GM23248 (cell line): ENCODE results near the gene APOE. TPM values are rescaled to one million over a fixed set of nuclear protein-coding genes. Genes with fewer than 3 reads are reported as not detected.

Source experiments
- DNase-seq: peaks from one replicate; pipeline ENCODE4 v3.0.0-alpha.2; 2015
- H2AFZ ChIP-seq: fragments of 200-600 bp; sonication (generic); 2 replicates; pipeline ENCODE4 v1.6.1; 2016; ENCODE audit warnings: antibody characterized with exemption
- H3F3A ChIP-seq: fragments of 200-600 bp; sonication (generic); 2 replicates; pipeline ENCODE4 v1.6.1; 2016; ENCODE audit warnings: mild to moderate bottlenecking, antibody characterized with exemption, mixed run types; ENCODE audit not compliant: insufficient read depth
- H3K27ac ChIP-seq: fragments of 200-600 bp; sonication (generic); 2 replicates; pipeline ENCODE4 v1.5.1; 2016; ENCODE audit warnings: mild to moderate bottlenecking
- H3K27me3 ChIP-seq: fragments of 200-600 bp; sonication (generic); replicated peaks from 2 replicates; pipeline ENCODE4 v1.6.1; 2016; ENCODE audit warnings: mild to moderate bottlenecking; ENCODE audit not compliant: insufficient read depth
- H3K36me3 ChIP-seq: fragments of 200-600 bp; sonication (generic); 2 replicates; pipeline ENCODE4 v1.6.1; 2016; ENCODE audit warnings: low read depth, mild to moderate bottlenecking
- H3K4me1 ChIP-seq: fragments of 200-600 bp; sonication (generic); 2 replicates; pipeline ENCODE4 v1.6.1; 2016; ENCODE audit warnings: mild to moderate bottlenecking; ENCODE audit not compliant: insufficient read depth
- H3K4me2 ChIP-seq: fragments of 200-600 bp; sonication (generic); one replicate; pipeline ENCODE4 v1.6.1; 2016; ENCODE audit warnings: mild to moderate bottlenecking; ENCODE audit not compliant: unreplicated experiment
- H3K4me3 ChIP-seq: fragments of 200-600 bp; sonication (generic); 2 replicates; pipeline ENCODE4 v1.5.1; 2016; ENCODE audit warnings: mild to moderate bottlenecking
- H3K79me2 ChIP-seq: fragments of 200-600 bp; sonication (generic); 2 replicates; pipeline ENCODE4 v1.6.1; 2016; ENCODE audit warnings: mild to moderate bottlenecking; ENCODE audit not compliant: insufficient read depth
- H3K9ac ChIP-seq: fragments of 200-600 bp; sonication (generic); 2 replicates; pipeline ENCODE4 v1.6.1; 2016; ENCODE audit warnings: mild to moderate bottlenecking
- H3K9me2 ChIP-seq: fragments of 200-600 bp; sonication (generic); 2 replicates; pipeline ENCODE4 v1.6.1; 2016; ENCODE audit warnings: mixed run types, mild to moderate bottlenecking, moderate library complexity; ENCODE audit not compliant: insufficient read depth
- H3K9me3 ChIP-seq: fragments of 200-600 bp; sonication (generic); one replicate; pipeline ENCODE4 v1.6.1; 2017; ENCODE audit warnings: low read depth
- H4K20me1 ChIP-seq: fragments of 200-600 bp; sonication (generic); 2 replicates; pipeline ENCODE4 v1.6.0; 2016; ENCODE audit not compliant: insufficient read depth
- EZH2 ChIP-seq: fragments of 200-600 bp; sonication (generic); IDR thresholded peaks from 2 replicates; pipeline ENCODE4 v1.6.1; 2018; ENCODE audit warnings: antibody characterized with exemption, mild to moderate bottlenecking; ENCODE audit not compliant: insufficient read depth, poor library complexity, severe bottlenecking
- EZH2phosphoT487 ChIP-seq: fragments of 200-600 bp; sonication (generic); IDR thresholded peaks from 2 replicates; pipeline ENCODE4 v1.6.1; 2018; ENCODE audit warnings: antibody characterized with exemption, moderate library complexity, mild to moderate bottlenecking, low read depth; ENCODE audit not compliant: insufficient read depth
- WGBS, 2 experiments: methylation state at CpG; one replicate each; pipeline ENCODE4 v1.1.6; 2015 to 2017; ENCODE audit warnings: low lambda C conversion rate in 2 of 2, low coverage in 1 of 2; ENCODE audit errors: missing lambda C conversion rate in 2 of 2; 5-methylcytosine and 5-hydroxymethylcytosine counted together
- in situ Hi-C: fragments of 300-500 bp; cut with MboI; formaldehyde crosslinking; loops from 2 replicates; pipeline ENCODE4 v1.15.0; 2020
- polyA plus RNA-seq: library from polyadenylated mRNA; unstranded; fragments of >200 nt; fragmentation: Nextera tagmentation; extraction: Ambion mirVana; gene quantifications from 2 replicates; pipeline ENCODE4 v1.2.1, GENCODE V29; 2016
- total RNA-seq: library from RNA; depleted of rRNA; stranded (reverse); fragments of >200 nt; shearing (Covaris generic); gene quantifications from 2 replicates; pipeline ENCODE4 v1.2.3, GENCODE V29; 2014; rRNA removed

Gene APOE
- total and polyA plus RNA-seq, 2 experiments from 2014 or later = 0.60 to 0.76 TPM

- Histone ChIP-seq H3K9me3 (no peaks in the 10 kb centered on the region), H2AFZ (peak overlapping the region; percentile 96), H4K20me1 (no peaks in the 10 kb centered on the region; the same call in 1 of the 2 replicates), H3F3A (peaks cover 13% of the 10 kb centered on the region), H3K9me2 (no peaks in the 10 kb centered on the region), H3K79me2 (peaks cover 67% of the 10 kb centered on the region), H3K4me1 (peaks cover 18% of the 10 kb centered on the region), H3K36me3 (no peaks in the 10 kb centered on the region), H3K27ac (peak overlapping the region; percentile 83), H3K4me3 (peak overlapping the region; percentile 93), H3K9ac (peak overlapping the region; percentile 95), H3K27me3 (no peaks in the 10 kb centered on the region), H3K4me2 (peak overlapping the region; percentile 93)
- DNase-seq = peak; percentile 40
- no peak for TF ChIP-seq EZH2phosphoT487
- no peak for TF ChIP-seq EZH2
- WGBS, 2 experiments = 3% methylated on average over 35 to 37 of the region's 40 CpGs
- in situ Hi-C loops = no loop called here
Observed at GRCh38 chr19:44955505-44956439, 50.2 kb downstream of the APOE start.

- peak overlapping the region; percentile 95 for H3K9ac ChIP-seq
- no peaks in the 10 kb centered on the region; the same call in 1 of the 2 replicates for H4K20me1 ChIP-seq
- peak overlapping the region; percentile 93 for H3K4me2 ChIP-seq
- H3K27ac ChIP-seq = 0 out of 2 replicates have a peak overlapping the region, but pooled peaks have one; percentile 83
- TF ChIP-seq EZH2 = no peak
- TF ChIP-seq EZH2phosphoT487 = no peak
- H3K4me1 ChIP-seq = peaks cover 18% of the 10 kb centered on the region
- 62 to 70% methylated on average over 7 of the region's 7 CpGs for WGBS, 2 experiments
- peaks cover 13% of the 10 kb centered on the region for H3F3A ChIP-seq
- no peaks in the 10 kb centered on the region for H3K9me3 ChIP-seq
- no peaks in the 10 kb centered on the region for H3K9me2 ChIP-seq
- DNase-seq = peak; percentile 45
- in situ Hi-C loops = no loop called here
- H3K36me3 ChIP-seq = 0 out of 2 replicates have a peak, but pooled peaks cover 3% of the 10 kb centered on the region
- H3K27me3 ChIP-seq = no peaks in the 10 kb centered on the region
- H3K79me2 ChIP-seq = peaks cover 85% of the 10 kb centered on the region
- no peak overlapping the region for H2AFZ ChIP-seq
- H3K4me3 ChIP-seq = no peak overlapping the region
Observed at GRCh38 chr19:44957526-44957925, 51.9 kb downstream of the APOE start.

DNA sequence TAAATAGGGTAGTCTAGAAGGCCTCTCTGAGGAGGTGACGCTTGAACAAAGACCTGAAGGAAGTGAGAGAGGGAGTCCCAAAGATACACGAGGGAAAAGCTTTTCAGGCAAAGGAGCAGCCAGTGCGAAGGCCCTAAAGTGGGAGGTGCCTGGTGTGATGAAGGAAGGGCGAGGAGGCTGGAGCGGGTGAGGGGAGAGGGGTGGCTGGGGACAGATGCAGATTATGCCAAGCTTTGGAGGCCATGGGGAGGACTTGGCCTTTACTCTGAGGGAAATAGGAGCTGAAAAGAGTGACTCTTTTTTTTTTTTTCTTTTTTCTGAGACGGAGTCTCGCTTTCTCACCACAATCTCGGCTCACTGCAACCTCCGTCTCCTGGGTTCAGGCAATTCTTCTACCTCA lies 52.5 kb downstream of the APOE start:
- Histone ChIP-seq H3F3A (peaks cover 13% of the 10 kb centered on the region), H2AFZ (no peak overlapping the region), H3K27ac (no peak overlapping the region), H3K9me3 (no peaks in the 10 kb centered on the region), H4K20me1 (no peaks in the 10 kb centered on the region; the same call in 1 of the 2 replicates), H3K36me3 (0 out of 2 replicates have a peak, but pooled peaks cover 3% of the 10 kb centered on the region), H3K4me3 (no peak overlapping the region), H3K4me2 (no peak overlapping the region), H3K9ac (peak overlapping the region; percentile 95), H3K9me2 (no peaks in the 10 kb centered on the region), H3K79me2 (peaks cover 91% of the 10 kb centered on the region), H3K27me3 (no peaks in the 10 kb centered on the region), H3K4me1 (peaks cover 18% of the 10 kb centered on the region)
- no peak for DNase-seq
- WGBS, 2 experiments = 86 to 95% methylated on average over 9 of the region's 9 CpGs
- in situ Hi-C loops = no loop called here
- no peak for TF ChIP-seq EZH2
- no peak for TF ChIP-seq EZH2phosphoT487

Other genes with a start within 250 kb of the APOE start
- gene CEACAM19, start 234.3 kb upstream of the APOE start, total RNA-seq = 0.51 and 1.9 TPM in 2 replicates
- gene CEACAM19, start 234.3 kb upstream of the APOE start, polyA plus RNA-seq = 1.3 and 1.7 TPM in 2 replicates
- gene CEACAM16, start 206.6 kb upstream of the APOE start, total RNA-seq = not detected in 2 replicates
- not detected in 2 replicates for gene CEACAM16, start 206.6 kb upstream of the APOE start, polyA plus RNA-seq
- 11.3 and 18.6 TPM in 2 replicates for gene BCL3, start 157.1 kb upstream of the APOE start, total RNA-seq
- gene BCL3, start 157.1 kb upstream of the APOE start, polyA plus RNA-seq = 24.6 and 26.8 TPM in 2 replicates
- not detected in 2 replicates for gene CBLC, start 127.9 kb upstream of the APOE start, total RNA-seq
- not detected in 2 replicates for gene CBLC, start 127.9 kb upstream of the APOE start, polyA plus RNA-seq
- gene BCAM, start 96.7 kb upstream of the APOE start, total RNA-seq = 1.3 and 2.1 TPM in 2 replicates
- 1.4 and 1.5 TPM in 2 replicates for gene BCAM, start 96.7 kb upstream of the APOE start, polyA plus RNA-seq
- gene NECTIN2, start 59.5 kb upstream of the APOE start, total RNA-seq = 71.7 and 88.7 TPM in 2 replicates
- 60.5 and 63.0 TPM in 2 replicates for gene NECTIN2, start 59.5 kb upstream of the APOE start, polyA plus RNA-seq
- 52.9 and 72.5 TPM in 2 replicates for gene TOMM40, start 14.5 kb upstream of the APOE start, total RNA-seq
- 54.6 and 54.7 TPM in 2 replicates for gene TOMM40, start 14.5 kb upstream of the APOE start, polyA plus RNA-seq
- gene APOC1, start 8.8 kb downstream of the APOE start, total RNA-seq = not detected in 2 replicates
- gene APOC1, start 8.8 kb downstream of the APOE start, polyA plus RNA-seq = 0.49 TPM in 1 of 2 replicates, not detected in the other
- gene APOC4, start 36.4 kb downstream of the APOE start, total RNA-seq = not detected in 2 replicates
- not detected in 2 replicates for gene APOC4, start 36.4 kb downstream of the APOE start, polyA plus RNA-seq
- not detected in 2 replicates for gene APOC2, start 40.3 kb downstream of the APOE start, total RNA-seq
- gene APOC2, start 40.3 kb downstream of the APOE start, polyA plus RNA-seq = not detected in 2 replicates
- gene CLPTM1, start 49.6 kb downstream of the APOE start, total RNA-seq = 40.5 and 42.5 TPM in 2 replicates
- gene CLPTM1, start 49.6 kb downstream of the APOE start, polyA plus RNA-seq = 103 and 109 TPM in 2 replicates
- 9.7 and 12.5 TPM in 2 replicates for gene RELB, start 95.7 kb downstream of the APOE start, total RNA-seq
- 7.6 and 10.0 TPM in 2 replicates for gene RELB, start 95.7 kb downstream of the APOE start, polyA plus RNA-seq
- gene CLASRP, start 133.2 kb downstream of the APOE start, total RNA-seq = 12.3 and 45.1 TPM in 2 replicates
- 9.2 and 10.1 TPM in 2 replicates for gene CLASRP, start 133.2 kb downstream of the APOE start, polyA plus RNA-seq
- gene ZNF296, start 170.7 kb downstream of the APOE start, total RNA-seq = 0.25 TPM in 1 of 2 replicates, not detected in the other
- 0.15 TPM in 1 of 2 replicates, not detected in the other for gene ZNF296, start 170.7 kb downstream of the APOE start, polyA plus RNA-seq
- 22.5 and 25.3 TPM in 2 replicates for gene GEMIN7, start 173.5 kb downstream of the APOE start, total RNA-seq
- gene GEMIN7, start 173.5 kb downstream of the APOE start, polyA plus RNA-seq = 48.4 and 49.7 TPM in 2 replicates
- gene PPP1R37, start 187.4 kb downstream of the APOE start, total RNA-seq = 39.2 and 43.8 TPM in 2 replicates
- gene PPP1R37, start 187.4 kb downstream of the APOE start, polyA plus RNA-seq = 1.6 and 1.9 TPM in 2 replicates